Raji (cell line): Measurements from ENCODE around the gene PPP2R3C.

Experiments
- POLR2A ChIP-seq: IDR thresholded peaks from 2 replicates; pipeline ENCODE4 v1.6.1; 2011; ENCODE audit warnings: low read depth, low read length, control low read depth; ENCODE audit not compliant: insufficient read depth

Gene PPP2R3C

GRCh38 chr14:35045798-35046047 is 76.1 kb downstream of the PPP2R3C start:
- no peak for TF ChIP-seq POLR2A

GRCh38 chr14:35044939-35045797 is 76.6 kb downstream of the PPP2R3C start:
- TF ChIP-seq POLR2A = no peak

GRCh38 chr14:35043046-35043445 is 78.7 kb downstream of the PPP2R3C start:
- TF ChIP-seq POLR2A = no peak

- no peak for TF ChIP-seq POLR2A
Observed at GRCh38 chr14:35042632-35043031, 79.2 kb downstream of the PPP2R3C start.
